Testis (tissue), 2 donors: Measurements from ENCODE around the gene ADORA1.

Source experiments
- CTCF ChIP-seq, 3 experiments: fragments of 450-650 bp in 2 of 3; fragments of 200-600 bp in 1 of 3; sonication (generic) in 1 of 3; IDR thresholded peaks; one replicate each; pipeline ENCODE4 v1.5.1; 2016 to 2019; ENCODE audit warnings: antibody characterized with exemption in 3 of 3, mild to moderate bottlenecking in 2 of 3, moderate library complexity in 1 of 3
- POLR2A ChIP-seq: fragments of 450-650 bp; IDR thresholded peaks from one replicate; pipeline ENCODE4 v1.6.1; 2017; ENCODE audit warnings: antibody characterized with exemption, mild to moderate bottlenecking, moderate library complexity

- TF ChIP-seq CTCF (IDR thresholded peaks at IDR 0.05): no peak
- no peak for TF ChIP-seq POLR2A
Observed at GRCh38 chr1:203171341-203172183, 44.0 kb downstream of the ADORA1 start.
